ENCODE data around the gene MRTFB. TPM values are rescaled to one million over a fixed set of nuclear protein-coding genes. Genes with fewer than 3 reads are reported as not detected.

MRTFB gene
- total and polyA plus RNA-seq, 2 of the 13 experiments (the other 11 are each of a cell fraction or from before 2014, with no cell fraction given): 11.4 to 14.0 TPM

- no peak for TF ChIP-seq CREM (IDR thresholded peaks at IDR 0.05)
- TF ChIP-seq CREM (CRISPR knock-in tag; IDR thresholded peaks at IDR 0.05): no peak
- no peak for TF ChIP-seq RBAK (CRISPR knock-in tag; IDR thresholded peaks at IDR 0.05)
- no peak for TF ChIP-seq SKIL (CRISPR knock-in tag; IDR thresholded peaks at IDR 0.05; ENCODE audit: borderline replicate concordance)
- TF ChIP-seq ZNF775 (CRISPR knock-in tag; IDR thresholded peaks at IDR 0.05; ENCODE audit: borderline replicate concordance): no peak
- no peak for TF ChIP-seq THAP11 (CRISPR knock-in tag; IDR thresholded peaks at IDR 0.05)
- TF ChIP-seq ZNF251 (CRISPR knock-in tag; IDR thresholded peaks at IDR 0.05): 0 out of 2 replicates have a peak, but pooled peaks have one; percentile 18
- no peak for TF ChIP-seq ZNF749 (CRISPR knock-in tag; IDR thresholded peaks at IDR 0.05; ENCODE audit: borderline replicate concordance)
- TF ChIP-seq ZNF329 (CRISPR knock-in tag; IDR thresholded peaks at IDR 0.05; ENCODE audit: low read depth): no peak
- no peak for TF ChIP-seq NFKBIZ (CRISPR knock-in tag; IDR thresholded peaks at IDR 0.05)
- TF ChIP-seq ERF (CRISPR knock-in tag; IDR thresholded peaks at IDR 0.05): no peak
- TF ChIP-seq ZFP37 (CRISPR knock-in tag; IDR thresholded peaks at IDR 0.05; ENCODE audit: borderline replicate concordance): no peak
- TF ChIP-seq ZNF766 (CRISPR knock-in tag; IDR thresholded peaks at IDR 0.05; ENCODE audit: borderline replicate concordance): no peak
- TF ChIP-seq DMAP1 (CRISPR knock-in tag; IDR thresholded peaks at IDR 0.05): no peak
- no peak for TF ChIP-seq ZSCAN21 (CRISPR knock-in tag; IDR thresholded peaks at IDR 0.05; ENCODE audit: borderline replicate concordance)
- no peak for TF ChIP-seq DRAP1 (CRISPR knock-in tag; IDR thresholded peaks at IDR 0.05)
- no peak for TF ChIP-seq ZNF605 (CRISPR knock-in tag; IDR thresholded peaks at IDR 0.05)
- TF ChIP-seq SAP130 (CRISPR knock-in tag; IDR thresholded peaks at IDR 0.05; ENCODE audit: low read depth): 0 out of 2 replicates have a peak, but pooled peaks have one; percentile 9
- no peak for TF ChIP-seq ZBTB10 (CRISPR knock-in tag; IDR thresholded peaks at IDR 0.05; ENCODE audit: borderline replicate concordance)
- no peak for TF ChIP-seq U2AF1 (optimal IDR thresholded peaks at IDR 0.05; ENCODE audit: low read depth, low read length)
- TF ChIP-seq PRPF4 (IDR thresholded peaks at IDR 0.05; ENCODE audit: low read depth, low read length, poor library complexity, severe bottlenecking): no peak
- no peak for TF ChIP-seq ZNF383 (CRISPR knock-in tag; IDR thresholded peaks at IDR 0.05; ENCODE audit: borderline replicate concordance)
- no peak for TF ChIP-seq NCOR1 (IDR thresholded peaks at IDR 0.05; ENCODE audit: borderline replicate concordance, low read length)
- no peak for TF ChIP-seq TCF7 (IDR thresholded peaks at IDR 0.05; ENCODE audit: low read depth)
- no peak for TF ChIP-seq ZNF431 (CRISPR knock-in tag; IDR thresholded peaks at IDR 0.05; ENCODE audit: borderline replicate concordance, low read depth)
- 0 out of 2 replicates have a peak, but pooled peaks have one; percentile 23 for TF ChIP-seq ZNF12 (CRISPR knock-in tag; IDR thresholded peaks at IDR 0.05)
- peak; percentile 60; the same call in 1 of the 2 replicates for TF ChIP-seq CAMTA2 (CRISPR knock-in tag; IDR thresholded peaks at IDR 0.05; ENCODE audit: borderline replicate concordance)
Observed at GRCh38 chr16:14307527-14308367, 236.6 kb downstream of the MRTFB start (continued).

Measured in HepG2 (cell line).